GM12878 (cell line): Measurements from ENCODE around the gene B3GNT3. TPM values are rescaled to one million over a fixed set of nuclear protein-coding genes. Genes with fewer than 3 reads are reported as not detected.
A peak's percentile ranks its signal among the peaks of the same experiment; 100 is the strongest.

Experiments
- CHD4 ChIP-seq: fragments of 200-600 bp; sonication (generic); IDR thresholded peaks from 2 replicates; pipeline ENCODE4 v1.6.1; 2016; ENCODE audit warnings: mild to moderate bottlenecking
- CREB1 ChIP-seq: IDR thresholded peaks from 2 replicates; pipeline ENCODE4 v1.6.1; 2012; ENCODE audit warnings: low read depth, mild to moderate bottlenecking, inconsistent platforms
- FOS ChIP-seq: IDR thresholded peaks from 3 replicates; pipeline ENCODE4 v1.6.1; 2011; ENCODE audit warnings: borderline replicate concordance; ENCODE audit not compliant: insufficient read length; ENCODE audit errors: extremely low read depth
- FOXM1 ChIP-seq: IDR thresholded peaks from 2 replicates; pipeline ENCODE4 v1.6.1; 2012; ENCODE audit warnings: low read depth, mild to moderate bottlenecking, inconsistent platforms, low read length, moderate library complexity
- GABPA ChIP-seq: IDR thresholded peaks from 2 replicates; pipeline ENCODE4 v1.6.1; 2014; ENCODE audit warnings: antibody characterized with exemption, low read depth, mild to moderate bottlenecking, inconsistent platforms
- IKZF1 ChIP-seq: fragments of 450-650 bp; conservative IDR thresholded peaks from 2 replicates; pipeline ENCODE4 v1.6.1; 2017; ENCODE audit warnings: antibody characterized with exemption, mild to moderate bottlenecking
- JUND ChIP-seq: IDR thresholded peaks from 2 replicates; pipeline ENCODE4 v1.6.1; 2012; ENCODE audit warnings: low read depth, mild to moderate bottlenecking, low read length, improper control_type of control experiment, moderate library complexity
- KAT2A ChIP-seq: conservative IDR thresholded peaks from 2 replicates; pipeline ENCODE4 v1.6.1; 2011; ENCODE audit warnings: low read depth, low read length; ENCODE audit not compliant: control insufficient read depth
- LARP7 ChIP-seq: fragments of 450-650 bp; IDR thresholded peaks from 2 replicates; pipeline ENCODE4 v1.6.1; 2017; ENCODE audit warnings: mild to moderate bottlenecking
- MEF2A ChIP-seq: IDR thresholded peaks from 2 replicates; pipeline ENCODE4 v1.6.1; 2011; ENCODE audit warnings: low read depth, mild to moderate bottlenecking, low read length, moderate library complexity; ENCODE audit not compliant: insufficient read depth
- MLLT1 ChIP-seq: fragments of 450-650 bp; IDR thresholded peaks from 2 replicates; pipeline ENCODE4 v1.6.1; 2016; ENCODE audit warnings: mild to moderate bottlenecking
- MYB ChIP-seq: fragments of 150-350 bp; IDR thresholded peaks from 2 replicates; pipeline ENCODE4 v1.6.1; 2014; ENCODE audit warnings: mild to moderate bottlenecking, low read depth, low read length, borderline replicate concordance
- NFYB ChIP-seq: IDR thresholded peaks from 2 replicates; pipeline ENCODE4 v1.6.1; 2011; ENCODE audit warnings: low read depth, mild to moderate bottlenecking, low read length, improper control_type of control experiment, moderate library complexity; ENCODE audit not compliant: insufficient read depth
- NR2C2 ChIP-seq: IDR thresholded peaks from 2 replicates; pipeline ENCODE4 v1.6.1; 2011; ENCODE audit warnings: borderline replicate concordance, low read depth; ENCODE audit not compliant: control insufficient read depth, insufficient read length
- PBX3 ChIP-seq: IDR thresholded peaks from 2 replicates; pipeline ENCODE4 v1.6.1; 2011; ENCODE audit warnings: mild to moderate bottlenecking, low read depth, low read length, moderate library complexity; ENCODE audit not compliant: insufficient replicate concordance
- POLR2AphosphoS5 ChIP-seq: IDR thresholded peaks from 2 replicates; pipeline ENCODE4 v1.6.1; 2011; ENCODE audit warnings: mild to moderate bottlenecking, low read length, inconsistent platforms
- POU2F2 ChIP-seq: IDR thresholded peaks from 3 replicates; pipeline ENCODE4 v1.6.1; 2011; ENCODE audit warnings: low read depth, mild to moderate bottlenecking, low read length, borderline replicate concordance
- RAD21 ChIP-seq: IDR thresholded peaks from 2 replicates; pipeline ENCODE4 v1.6.1; 2011; ENCODE audit warnings: mild to moderate bottlenecking, low read depth, low read length, moderate library complexity; ENCODE audit not compliant: insufficient read depth
- RAD51 ChIP-seq: fragments of 450-650 bp; IDR thresholded peaks from 2 replicates; pipeline ENCODE4 v1.6.1; 2016; ENCODE audit warnings: moderate library complexity, mild to moderate bottlenecking, inconsistent platforms
- RELA ChIP-seq: fragments of 450-650 bp; IDR thresholded peaks from 2 replicates; pipeline ENCODE4 v1.8.0; 2014; ENCODE audit warnings: borderline replicate concordance; ENCODE audit not compliant: partially characterized antibody
- RFX5 ChIP-seq: IDR thresholded peaks from 2 replicates; pipeline ENCODE4 v1.6.1; 2011; ENCODE audit warnings: low read depth, low read length, improper control_type of control experiment
- SMAD1 ChIP-seq: fragments of 450-650 bp; IDR thresholded peaks from 2 replicates; pipeline ENCODE4 v1.6.1; 2018; ENCODE audit warnings: mild to moderate bottlenecking, low read depth; ENCODE audit not compliant: partially characterized antibody
- SP1 ChIP-seq: IDR thresholded peaks from one replicate; pipeline ENCODE4 v1.6.1; 2011; ENCODE audit warnings: low read depth, low read length
- SPI1 ChIP-seq: IDR thresholded peaks from 2 replicates; pipeline ENCODE4 v1.6.1; 2011; ENCODE audit warnings: low read depth, mild to moderate bottlenecking, low read length, moderate library complexity, borderline replicate concordance; ENCODE audit not compliant: insufficient read depth
- SREBF2 ChIP-seq: IDR thresholded peaks from 2 replicates; pipeline ENCODE4 v1.6.1; 2012; ENCODE audit warnings: mild to moderate bottlenecking, low read length
- SRF ChIP-seq, 2 experiments: IDR thresholded peaks; 2 replicates each; pipeline ENCODE4 v1.6.1; 2011; ENCODE audit warnings: low read depth in 2 of 2, low read length in 2 of 2, mild to moderate bottlenecking in 1 of 2, moderate library complexity in 1 of 2
- SUZ12 ChIP-seq: fragments of 200-600 bp; sonication (generic); IDR thresholded peaks from one replicate; pipeline ENCODE4 v1.6.1; 2018; ENCODE audit warnings: antibody characterized with exemption, mild to moderate bottlenecking; ENCODE audit not compliant: unreplicated experiment
- TARDBP ChIP-seq: IDR thresholded peaks from 2 replicates; pipeline ENCODE4 v1.6.1; 2016; ENCODE audit warnings: borderline replicate concordance
- TCF7 ChIP-seq: IDR thresholded peaks from 2 replicates; pipeline ENCODE4 v1.6.1; 2014; ENCODE audit warnings: antibody characterized with exemption, borderline replicate concordance
- WRNIP1 ChIP-seq: IDR thresholded peaks from 2 replicates; pipeline ENCODE4 v1.6.1; 2011; ENCODE audit warnings: low read depth, low read length, improper control_type of control experiment, borderline replicate concordance
- ZBED1 ChIP-seq: IDR thresholded peaks from 2 replicates; pipeline ENCODE4 v1.6.1; 2016; ENCODE audit warnings: borderline replicate concordance
- polyA plus RNA-seq, 11 experiments: library from polyadenylated mRNA; depleted of rRNA in 4 of 11; unstranded in 6 of 11; stranded (reverse) in 5 of 11; fragments of >200 nt; fragmentation: Nextera tagmentation in 4 of 11; fragmentation: Illumina TruSeq in 1 of 11; extraction: Ambion mirVana in 4 of 11; extraction: Trizol in 1 of 11; gene quantifications; 1 replicate in 1 of 11; 2 replicates in 10 of 11; pipeline versions ENCODE4 v1.2.1 to v1.2.3, GENCODE V29; 2011 to 2016; ENCODE audit warnings: inconsistent platforms in 2 of 11, missing spikeins in 2 of 11, low read depth in 1 of 11
- total RNA-seq, 4 experiments: library from RNA; depleted of rRNA in 3 of 4; stranded (reverse); fragments of >200 nt in 3 of 4; fragmentation: Illumina TruSeq in 1 of 4; extraction: Trizol in 1 of 4; gene quantifications; 2 replicates each; pipeline versions ENCODE4 v1.2.1 to v1.2.3, GENCODE V29; 2013 to 2021

B3GNT3 gene
- total and polyA plus RNA-seq, 10 of the 15 experiments (the other 5 are each of a cell fraction or from before 2014, with no cell fraction given): not detected

- TF ChIP-seq KAT2A (no peak), LARP7 (no peak), FOS (no peak), GABPA (no peak), MEF2A (peak; percentile 60; the same call in 1 of the 2 replicates), SP1 (peak; percentile 68), WRNIP1 (no peak), TARDBP (0 out of 2 replicates have a peak, but pooled peaks have one; percentile 14), SUZ12 (no peak), CREB1 (peak; percentile 85), NR2C2 (no peak), NFYB (no peak), POU2F2 (peak; percentile 73; the same call in 1 of the 3 replicates), MLLT1 (peak; percentile 83), RAD21 (no peak), FOXM1 (peak; percentile 86; the same call in 1 of the 2 replicates), SPI1 (no peak), IKZF1 (peak; percentile 90), ZBED1 (peak; percentile 89; the same call in 1 of the 2 replicates), SREBF2 (no peak), CHD4 (no peak), POLR2AphosphoS5 (no peak), RELA (peak; percentile 86), SRF (IDR thresholded peaks at IDR 0.05; ENCODE audit: low read depth in 2 of 2, low read length in 2 of 2) (0 out of 4 replicates have a peak, but pooled peaks of 1 of the 2 experiments have one; percentile 38), RAD51 (peak; percentile 34; the same call in 1 of the 2 replicates), JUND (peak; percentile 53), RFX5 (no peak), SMAD1 (no peak), TCF7 (no peak), PBX3 (no peak), MYB (no peak)
Observed at GRCh38 chr19:17775991-17776803, 18.7 kb upstream of the B3GNT3 start (continued).
